NK-92 (cell line): Measurements from ENCODE around the gene BUB1B.

Experiments
- DNase-seq: peaks from one replicate; lab custom pipeline; 2025; ENCODE audit not compliant: unreplicated experiment; lab: John Stamatoyannopoulos, UW

The BUB1B gene

DNA sequence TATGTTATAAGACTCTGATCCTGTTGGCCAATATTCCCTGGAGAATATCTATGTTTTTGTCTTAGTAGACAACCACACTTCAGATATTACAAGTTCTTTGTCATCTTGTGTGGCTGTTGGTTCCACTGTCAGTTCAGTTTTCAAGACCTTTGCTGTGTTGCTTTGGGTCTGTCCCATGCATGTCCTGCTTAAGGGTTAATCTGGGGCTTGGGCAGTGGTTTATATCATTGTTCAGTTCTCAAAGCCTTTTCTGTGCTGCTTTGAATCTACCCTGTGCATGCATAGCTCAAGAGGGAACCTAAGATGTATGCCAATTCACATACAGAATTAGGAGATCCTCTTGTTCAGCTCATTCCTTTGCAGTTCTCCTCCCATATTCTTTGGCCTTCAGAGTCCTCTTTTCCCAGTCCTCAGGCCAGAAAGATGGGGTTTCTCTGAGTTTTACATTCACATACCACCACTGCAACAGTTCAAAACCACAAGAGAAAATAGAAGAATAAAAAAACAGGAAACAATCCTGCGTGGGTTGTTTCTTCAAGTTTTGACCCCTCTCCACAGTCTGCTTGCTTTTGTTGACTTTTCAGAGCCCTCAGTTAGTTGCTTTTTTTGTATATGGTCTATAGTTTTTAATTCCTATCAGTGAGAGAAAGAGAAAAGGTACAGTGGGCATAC is 21.6 kb downstream of the BUB1B start:
- DNase-seq = no peak

DNA sequence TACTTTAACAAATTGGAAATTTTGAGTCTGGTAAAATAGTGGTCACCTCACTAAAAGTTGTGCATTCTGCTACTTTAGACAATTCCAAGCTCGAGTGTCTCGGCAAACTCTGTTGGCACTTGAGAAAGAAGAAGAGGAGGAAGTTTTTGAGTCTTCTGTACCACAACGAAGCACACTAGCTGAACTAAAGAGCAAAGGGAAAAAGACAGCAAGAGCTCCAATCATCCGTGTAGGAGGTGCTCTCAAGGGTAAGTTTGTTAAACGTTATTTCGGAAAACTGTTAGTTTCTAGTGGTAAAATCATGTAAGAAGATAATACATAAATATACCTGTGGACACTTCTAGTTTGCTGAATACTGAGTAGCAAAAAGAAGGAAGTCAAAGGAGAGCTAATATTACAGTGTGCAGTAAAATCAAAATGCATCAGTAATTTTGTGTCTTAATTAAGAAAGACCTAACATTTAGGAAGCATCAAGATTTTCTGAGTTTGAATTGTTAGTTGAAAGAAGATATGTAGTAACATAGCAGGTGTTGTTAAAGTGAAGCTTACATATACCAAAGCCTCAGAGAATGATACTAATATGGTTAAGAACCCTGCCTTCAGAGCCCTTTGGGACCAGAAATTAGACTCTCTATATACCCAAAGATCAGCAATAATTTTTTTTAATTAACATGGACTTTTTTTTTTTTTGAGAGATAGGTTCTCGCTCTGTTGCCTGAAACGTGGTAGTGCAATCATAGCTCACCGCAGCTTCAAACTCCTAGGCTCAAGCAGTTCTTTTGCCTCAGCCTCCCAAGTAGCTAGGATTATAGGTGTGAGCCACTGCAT is 23.0 kb downstream of the BUB1B start:
- no peak for DNase-seq

DNA sequence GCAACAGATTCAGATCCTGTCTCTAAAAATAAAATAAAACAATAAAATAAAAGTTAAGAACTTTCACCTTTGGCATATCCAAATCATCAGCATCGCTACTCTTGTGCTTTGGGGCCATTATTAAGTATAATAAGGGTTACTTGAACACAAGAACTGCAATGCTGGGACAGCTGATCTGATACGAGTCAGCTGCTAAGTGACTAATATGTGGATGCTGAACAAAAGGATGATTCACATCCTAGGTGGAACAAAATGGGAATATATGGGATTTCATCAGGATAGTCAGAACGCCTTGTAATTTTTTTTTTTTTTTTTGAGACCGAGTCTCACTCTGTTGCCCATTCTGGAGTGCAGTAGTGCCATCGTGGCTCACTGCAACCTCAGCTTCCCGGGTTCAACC is 29.7 kb downstream of the BUB1B start:
- DNase-seq = no peak

- no peak for DNase-seq
Measured at GRCh38 chr15:40192942-40193341, 32.1 kb downstream of the BUB1B start.

DNA sequence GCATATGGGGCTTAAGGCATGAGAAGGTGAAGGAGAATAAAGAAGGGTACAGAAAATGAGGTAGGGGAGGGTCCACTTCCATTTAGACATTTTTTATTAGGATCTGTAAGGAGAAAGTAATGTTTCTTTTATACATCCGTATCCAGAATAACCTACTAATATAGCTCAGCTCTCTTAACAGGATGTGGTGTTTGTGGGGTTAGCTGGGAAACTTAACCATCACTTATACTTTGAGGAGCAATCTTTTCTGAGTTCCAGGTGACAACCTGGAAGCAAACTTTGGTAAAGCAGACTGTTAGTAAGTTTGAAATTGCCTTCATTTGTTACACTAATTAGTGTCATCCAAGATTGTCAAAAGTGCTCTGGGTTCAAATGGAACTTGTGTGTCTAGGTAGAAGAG is 36.6 kb downstream of the BUB1B start:
- DNase-seq = no peak

GRCh38 chr15:40198355-40199085 is 37.7 kb downstream of the BUB1B start:
- no peak for DNase-seq

DNA sequence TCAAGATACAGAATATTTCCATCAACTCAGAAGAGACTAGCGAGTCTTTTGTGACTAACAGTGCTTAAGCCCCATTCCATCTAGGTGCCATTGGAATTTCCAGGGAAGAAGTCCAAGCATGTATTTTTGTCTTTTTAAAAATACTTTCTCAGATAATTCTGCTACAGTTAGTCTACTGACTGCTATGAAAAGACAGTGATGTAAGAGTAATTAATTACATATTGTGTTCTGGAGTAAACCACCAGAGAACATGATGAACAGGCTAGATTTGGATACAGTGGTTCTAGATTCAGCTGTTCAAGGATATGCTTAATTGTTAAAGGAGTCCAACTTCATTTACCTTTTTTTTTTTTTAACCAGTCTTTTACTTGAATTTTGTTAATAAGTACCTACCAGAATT is 43.2 kb downstream of the BUB1B start:
- DNase-seq = no peak

- no peak for DNase-seq
Measured at GRCh38 chr15:40217166-40217824, 56.4 kb downstream of the BUB1B start.

DNA sequence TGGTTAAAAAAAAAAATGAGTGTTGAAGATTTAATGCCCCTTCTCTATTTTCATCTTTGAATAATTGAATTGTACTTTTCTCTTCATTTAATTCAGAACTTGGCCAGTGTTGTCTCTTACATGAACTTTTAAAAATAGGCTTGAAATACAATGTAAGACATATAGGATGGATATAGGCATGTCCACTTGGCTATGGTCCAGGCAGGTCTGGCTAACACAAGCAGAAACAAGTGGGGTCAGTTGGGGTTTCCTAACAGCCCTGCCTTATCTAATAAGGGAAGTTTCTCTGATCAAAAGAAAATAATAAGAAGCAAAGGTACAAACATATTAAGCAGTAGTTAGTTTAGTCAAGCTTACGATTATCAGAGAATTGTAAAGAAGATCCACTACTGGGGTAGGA is 58.9 kb downstream of the BUB1B start:
- DNase-seq = no peak

DNA sequence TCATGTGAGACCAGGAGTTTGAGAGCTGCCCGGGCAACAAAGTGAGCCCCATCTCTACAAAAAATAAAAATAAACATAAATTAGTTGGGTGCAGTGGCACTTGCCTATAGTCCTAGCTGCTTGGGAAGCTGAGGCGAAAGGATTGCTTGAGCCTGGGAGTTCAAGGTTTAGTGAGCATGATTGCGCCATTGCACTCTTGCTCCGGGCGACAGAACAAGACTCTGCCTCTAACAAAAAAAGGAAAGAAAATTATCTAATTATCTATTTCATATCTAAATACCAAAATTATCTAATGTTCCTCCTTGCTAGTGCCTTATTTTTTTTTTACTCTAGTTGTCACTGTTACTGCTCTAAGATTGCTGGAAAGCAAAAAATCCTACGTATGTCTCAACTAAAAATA is 61.3 kb downstream of the BUB1B start:
- no peak for DNase-seq

- no peak for DNase-seq
Measured at GRCh38 chr15:40226736-40227135, 65.9 kb downstream of the BUB1B start.

DNA sequence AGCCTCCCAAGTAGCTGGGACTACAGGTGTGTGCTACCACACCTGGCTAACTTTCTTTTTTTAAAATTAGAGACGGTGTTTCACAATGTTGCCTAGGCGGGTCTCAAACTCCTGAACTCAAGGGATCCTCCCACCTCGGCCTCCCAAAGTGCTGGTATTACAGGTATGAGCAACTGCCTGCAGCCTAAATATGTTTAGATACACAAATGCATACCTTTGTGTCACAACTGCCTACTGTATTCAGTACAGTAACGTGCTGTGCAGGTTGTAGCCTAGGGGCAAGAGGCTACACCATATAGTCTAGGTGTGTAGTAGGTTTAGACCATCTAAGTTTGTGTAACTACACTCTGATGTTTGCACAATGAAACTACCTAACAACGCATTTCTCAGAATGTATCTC is 68.4 kb downstream of the BUB1B start:
- DNase-seq = no peak

DNA sequence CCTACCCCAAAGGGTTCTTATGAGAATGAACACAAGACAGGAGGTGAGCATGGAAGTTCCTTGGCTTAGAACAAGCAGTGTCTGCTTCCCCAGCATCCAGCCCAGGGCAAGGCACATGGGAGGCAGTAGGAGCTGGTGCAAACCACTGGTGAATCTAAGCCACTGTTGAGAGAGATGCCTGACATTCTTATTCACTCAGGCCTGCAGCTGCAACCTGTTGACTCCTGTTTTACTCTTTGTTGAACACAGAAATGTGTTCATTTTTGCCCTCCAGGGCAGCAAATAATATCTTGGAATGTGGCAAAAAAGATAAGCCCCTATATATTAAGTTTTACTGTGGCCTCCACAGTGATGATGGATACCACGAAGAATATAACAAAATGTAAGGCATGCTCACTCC is 69.1 kb downstream of the BUB1B start:
- no peak for DNase-seq

- DNase-seq = no peak
Measured at GRCh38 chr15:40232625-40233070, 71.8 kb downstream of the BUB1B start.

- no peak for DNase-seq
Measured at GRCh38 chr15:40233727-40234577, 73.1 kb downstream of the BUB1B start.

DNA sequence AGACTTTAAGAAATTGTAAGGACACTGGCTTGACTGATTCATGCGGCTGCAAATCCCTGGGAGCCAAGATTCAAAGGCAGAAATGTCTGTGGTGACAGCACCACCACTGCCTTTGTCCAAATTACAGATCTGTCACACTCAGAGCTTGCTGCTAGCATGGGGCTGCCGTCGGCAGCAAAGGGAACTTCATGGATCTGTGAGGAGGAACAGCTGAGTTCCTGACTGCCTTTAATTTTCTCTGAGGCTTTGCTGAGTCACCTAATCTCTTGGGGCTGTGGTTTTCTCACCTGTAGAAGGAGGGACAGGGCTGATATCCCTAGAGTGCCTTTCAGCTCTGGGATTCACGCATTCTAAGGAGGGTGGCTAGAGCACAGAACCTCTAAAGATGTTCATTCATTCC is 73.9 kb downstream of the BUB1B start:
- no peak for DNase-seq

- DNase-seq = no peak
Measured at GRCh38 chr15:40235201-40235885, 74.5 kb downstream of the BUB1B start.

DNA sequence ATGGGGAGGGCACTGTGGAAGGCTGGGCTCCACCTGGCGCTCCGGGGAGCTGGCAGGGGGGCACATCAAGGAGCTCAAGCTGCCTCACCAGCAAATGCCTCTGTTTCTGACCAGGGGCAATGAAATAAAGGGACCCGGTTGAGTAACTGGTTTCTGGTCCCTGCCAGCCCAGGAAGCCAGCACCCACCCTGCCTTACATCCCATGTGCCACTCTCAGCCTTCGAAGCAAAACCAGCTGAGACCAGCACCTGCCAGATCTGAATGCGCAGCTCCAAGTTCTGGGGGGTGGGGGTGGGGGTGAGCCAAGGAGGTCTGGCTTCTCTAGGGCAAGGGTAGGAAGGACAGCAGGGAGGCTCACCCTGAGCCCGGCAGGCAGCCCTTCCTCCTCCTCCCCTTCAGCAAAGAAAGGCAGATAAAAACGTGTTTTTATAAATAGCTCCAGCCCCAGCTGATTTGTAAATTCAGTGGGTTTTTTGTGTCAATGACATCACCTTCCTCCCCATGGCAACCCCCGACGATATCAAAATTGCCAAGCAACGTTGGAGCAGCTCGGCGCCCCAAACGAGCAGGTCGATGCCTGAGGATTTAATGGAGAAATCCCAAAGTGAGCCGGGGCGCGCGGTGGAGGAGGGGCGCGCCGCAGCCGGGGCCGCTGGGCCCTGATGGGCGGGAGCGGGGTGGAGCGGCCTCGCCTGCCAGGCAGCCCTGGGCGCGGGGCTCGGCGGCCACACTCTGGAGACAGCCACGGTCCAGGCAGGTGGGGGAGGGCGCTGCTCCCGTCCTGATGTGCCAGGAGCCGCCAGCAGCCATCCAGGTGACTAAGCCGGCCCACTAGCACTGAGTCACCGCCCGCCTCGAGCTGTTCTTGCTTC is 77.9 kb downstream of the BUB1B start, which contains the start of gene PAK6:
TSS of gene PAK6 (plus strand) at position 532 of the 872 bp plus-strand sequence. CDS start 25,723 bp downstream, outside the sequence.
- DNase-seq = no peak

DNA sequence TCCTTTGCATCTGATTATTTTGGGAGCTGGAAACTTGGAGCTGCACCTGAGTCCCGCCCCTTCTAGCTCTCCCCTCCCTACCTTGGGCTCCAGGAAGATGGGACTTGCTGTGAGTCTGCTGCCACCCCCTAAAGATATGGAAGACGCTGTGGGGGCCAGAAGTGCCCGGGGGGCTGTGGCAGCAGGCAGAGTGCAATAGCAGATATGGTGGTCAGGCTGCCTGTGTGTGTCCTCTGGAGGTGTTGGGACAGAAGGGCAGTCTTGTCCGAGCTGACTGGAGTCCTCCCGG is 78.5 kb downstream of the BUB1B start:
- DNase-seq = no peak
